PC-9 (cell line): ENCODE measurements around the gene SND1. TPM values are rescaled to one million over a fixed set of nuclear protein-coding genes. Genes with fewer than 3 reads are reported as not detected.

ENCODE experiments used
- BruUV-seq: library from RNA; stranded (reverse); fragments of 400-500 nt; replicated peaks from 2 replicates; lab custom pipeline; 2021; lab: Mats Ljungman, UMichigan
- CTCF ChIA-PET: fragments of 300-600 bp; sonication (Branson Sonifier 250); formaldehyde crosslinking; loops from one replicate; lab custom pipeline; 2022; ENCODE audit warnings: antibody characterized with exemption; lab: Charles Lee
- POLR2A ChIA-PET: fragments of 300-600 bp; sonication (Branson Sonifier 250); formaldehyde crosslinking; loops from one replicate; lab custom pipeline; 2022; ENCODE audit warnings: antibody characterized with exemption; ENCODE audit not compliant: unreplicated experiment; lab: Charles Lee
- DNase-seq, 2 experiments: peaks; one replicate each; pipeline versions ENCODE4 v3.0.0 to v3.0.0-alpha.2; 2015 to 2022; ENCODE audit warnings: mixed read lengths in 1 of 2
- H2AFZ ChIP-seq: fragments of 200-600 bp; sonication (generic); 2 replicates; pipeline ENCODE4 v1.8.1; 2017; ENCODE audit warnings: antibody characterized with exemption
- H3F3A ChIP-seq: fragments of 200-600 bp; sonication (generic); 2 replicates; pipeline ENCODE4 v1.8.1; 2017; ENCODE audit warnings: antibody characterized with exemption, mild to moderate bottlenecking, low read depth; ENCODE audit not compliant: insufficient read depth
- H3K27ac ChIP-seq: fragments of 200-600 bp; sonication (generic); 2 replicates; pipeline ENCODE4 v1.6.1; 2016; ENCODE audit warnings: mixed run types
- H3K27me3 ChIP-seq: fragments of 200-600 bp; sonication (generic); 2 replicates; pipeline ENCODE4 v1.6.1; 2016; ENCODE audit warnings: low read depth, mixed run types; ENCODE audit not compliant: insufficient read depth
- H3K36me3 ChIP-seq: fragments of 200-600 bp; sonication (generic); 2 replicates; pipeline ENCODE4 v1.6.1; 2016; ENCODE audit warnings: low read depth, mixed run types
- H3K4me1 ChIP-seq: fragments of 200-600 bp; sonication (generic); replicated peaks from 2 replicates; pipeline ENCODE4 v1.6.1; 2016; ENCODE audit warnings: mixed run types; ENCODE audit not compliant: insufficient read depth
- H3K4me2 ChIP-seq: fragments of 200-600 bp; sonication (generic); 2 replicates; pipeline ENCODE4 v1.6.1; 2017; ENCODE audit warnings: mixed run types
- H3K4me3 ChIP-seq: fragments of 200-600 bp; sonication (generic); 2 replicates; pipeline ENCODE4 v1.6.1; 2016; ENCODE audit warnings: mixed run types
- H3K79me2 ChIP-seq: fragments of 200-600 bp; sonication (generic); 2 replicates; pipeline ENCODE4 v1.6.1; 2017; ENCODE audit warnings: low read depth, mixed run types
- H3K9me2 ChIP-seq: fragments of 200-600 bp; sonication (generic); 2 replicates; pipeline ENCODE4 v1.8.1; 2017; ENCODE audit warnings: mild to moderate bottlenecking; ENCODE audit not compliant: insufficient read depth
- H3K9me3 ChIP-seq: fragments of 200-600 bp; sonication (generic); 2 replicates; pipeline ENCODE4 v1.8.1; 2016; ENCODE audit warnings: low read depth; ENCODE audit not compliant: insufficient read depth
- H4K20me1 ChIP-seq: fragments of 200-600 bp; sonication (generic); 2 replicates; pipeline ENCODE4 v1.8.1; 2017; ENCODE audit not compliant: insufficient read depth
- CTCF ChIP-seq: fragments of 200-600 bp; sonication (generic); conservative IDR thresholded peaks from 2 replicates; pipeline ENCODE4 v1.6.1; 2017; ENCODE audit warnings: mixed run types, antibody characterized with exemption, mild to moderate bottlenecking, moderate library complexity
- EZH2 ChIP-seq: fragments of 200-600 bp; sonication (generic); IDR thresholded peaks from 2 replicates; pipeline ENCODE4 v1.8.0; 2017; ENCODE audit warnings: antibody characterized with exemption, low read depth
- intact Hi-C: fragments of 100-400 bp; cut with micrococcal nuclease; formaldehyde crosslinking; loops from one replicate; pipeline ENCODE4 v1.10.0; 2022; ENCODE audit not compliant: unreplicated experiment
- total RNA-seq: library from RNA; stranded (reverse); gene quantifications from 2 replicates; pipeline ENCODE4 v1.2.3, GENCODE V29; 2021

The SND1 gene
- total RNA-seq, 1 experiment from 2014 or later = 273 TPM

DNA sequence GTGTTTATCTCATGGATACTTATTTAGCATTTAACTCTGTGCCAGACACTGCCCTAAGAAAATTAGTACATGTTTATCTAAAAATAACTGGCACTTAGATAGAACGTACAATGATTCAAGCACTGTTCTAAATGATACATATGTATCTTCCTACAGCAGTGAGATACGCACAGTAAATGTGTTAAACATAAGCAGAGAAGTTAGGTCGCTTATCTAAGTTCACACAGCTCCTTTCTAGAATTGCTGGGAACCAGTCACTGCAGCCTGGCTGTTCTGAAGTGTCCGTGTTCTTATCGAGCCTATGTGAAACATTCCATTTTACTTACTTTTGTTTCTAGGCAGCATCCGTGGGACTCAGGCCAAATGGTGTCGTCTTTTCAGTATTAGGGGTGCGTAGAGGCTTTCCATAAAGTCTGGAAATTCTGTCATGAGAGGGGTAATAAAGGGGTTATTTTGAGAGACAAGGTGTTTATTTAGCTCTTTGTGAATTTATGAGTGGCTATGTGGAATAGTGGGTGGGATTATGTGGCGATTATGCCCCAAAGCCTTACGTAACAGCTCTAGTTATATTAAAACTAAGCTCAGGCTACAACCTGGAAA is 186.9 kb downstream of the SND1 start:
- no TSS peak for BruUV-seq
- H3K79me2 ChIP-seq = peaks cover 22% of the 10 kb centered on the region
- H4K20me1 ChIP-seq = peaks cover 13% of the 10 kb centered on the region
- ChIA-PET POLR2A (no interaction called here), CTCF (no interaction called here)
- peaks cover 10% of the 10 kb centered on the region; the same call in 1 of the 2 replicates for H3F3A ChIP-seq
- no peak for DNase-seq
- TF ChIP-seq EZH2 (no peak), CTCF (no peak)
- no peaks in the 10 kb centered on the region for H3K27me3 ChIP-seq
- no peaks in the 10 kb centered on the region for H3K9me2 ChIP-seq
- H3K36me3 ChIP-seq = peaks cover 14% of the 10 kb centered on the region
- peaks cover 18% of the 10 kb centered on the region for H3K9me3 ChIP-seq
- intact Hi-C loops = no loop called here
- no peak overlapping the region for H3K4me3 ChIP-seq
- no peak overlapping the region for H3K27ac ChIP-seq
- H3K4me1 ChIP-seq = no peaks in the 10 kb centered on the region
- no peak overlapping the region for H2AFZ ChIP-seq
- no peak overlapping the region for H3K4me2 ChIP-seq

GRCh38 chr7:127840226-127840951 is 188.4 kb downstream of the SND1 start:
- POLR2A ChIA-PET = no interaction called here

GRCh38 chr7:127844165-127844564 is 192.2 kb downstream of the SND1 start:
- H4K20me1 ChIP-seq = peaks cover 21% of the 10 kb centered on the region
- H3K27ac ChIP-seq = no peak overlapping the region
- peaks cover 8% of the 10 kb centered on the region for H3K79me2 ChIP-seq
- H3K4me1 ChIP-seq = no peaks in the 10 kb centered on the region
- no peaks in the 10 kb centered on the region; the same call in 1 of the 2 replicates for H3K9me2 ChIP-seq
- ChIA-PET CTCF (no interaction called here), POLR2A (no interaction called here)
- peaks cover 2% of the 10 kb centered on the region for H3K36me3 ChIP-seq
- no TSS peak for BruUV-seq
- intact Hi-C loops = no loop called here
- H3F3A ChIP-seq = no peaks in the 10 kb centered on the region; the same call in 1 of the 2 replicates
- H2AFZ ChIP-seq = no peak overlapping the region
- no peak for TF ChIP-seq CTCF
- TF ChIP-seq EZH2 = no peak
- no peak overlapping the region for H3K4me3 ChIP-seq
- H3K27me3 ChIP-seq = no peaks in the 10 kb centered on the region
- no peak for DNase-seq
- no peak overlapping the region for H3K4me2 ChIP-seq
- no peaks in the 10 kb centered on the region for H3K9me3 ChIP-seq

More at GRCh38 chr7:127840226-127840951, 188.4 kb downstream of the SND1 start:
- no peak for DNase-seq
- CTCF ChIA-PET = no interaction called here
- H2AFZ ChIP-seq = no peak overlapping the region
- H3K9me2 ChIP-seq = no peaks in the 10 kb centered on the region
- H3K79me2 ChIP-seq = peaks cover 8% of the 10 kb centered on the region
- no peak overlapping the region for H3K4me2 ChIP-seq
- peaks cover 13% of the 10 kb centered on the region for H3K36me3 ChIP-seq
- H3K27me3 ChIP-seq = no peaks in the 10 kb centered on the region
- no peak overlapping the region for H3K4me3 ChIP-seq
- no TSS peak for BruUV-seq
- TF ChIP-seq CTCF (no peak), EZH2 (no peak)
- intact Hi-C loops = no loop called here
- H3F3A ChIP-seq = 0 out of 2 replicates have a peak, but pooled peaks cover 6% of the 10 kb centered on the region
- H3K27ac ChIP-seq = no peak overlapping the region
- no peaks in the 10 kb centered on the region for H3K4me1 ChIP-seq
- H3K9me3 ChIP-seq = peaks cover 18% of the 10 kb centered on the region; the same call in 1 of the 2 replicates
- peaks cover 21% of the 10 kb centered on the region for H4K20me1 ChIP-seq
